Urinary bladder (tissue), 4 donors: Measurements from ENCODE around the gene RSF1. TPM values are rescaled to one million over a fixed set of nuclear protein-coding genes. Genes with fewer than 3 reads are reported as not detected.

Experiments used
- DNase-seq: peaks from one replicate; pipeline ENCODE4 v3.0.0-alpha.2; 2015; ENCODE audit errors: extremely low spot score
- H3K27ac ChIP-seq: one replicate; pipeline ENCODE4 v1.5.1; 2013; ENCODE audit warnings: low read depth, mild to moderate bottlenecking, moderate library complexity
- H3K36me3 ChIP-seq: one replicate; pipeline ENCODE4 v1.6.1; 2013; ENCODE audit warnings: mild to moderate bottlenecking, moderate library complexity; ENCODE audit not compliant: insufficient read depth
- H3K4me1 ChIP-seq: one replicate; pipeline ENCODE4 v1.6.1; 2013; ENCODE audit warnings: mild to moderate bottlenecking, moderate library complexity; ENCODE audit not compliant: insufficient read depth
- H3K4me3 ChIP-seq: one replicate; pipeline ENCODE4 v1.5.1; 2013; ENCODE audit warnings: low read depth, low read length
- WGBS: extraction: QIAGEN DNeasy Blood & Tissue Kit; methylation state at CpG from one replicate; pipeline ENCODE4 v1.1.7; 2013; 5-methylcytosine and 5-hydroxymethylcytosine counted together
- polyA plus RNA-seq: library from polyadenylated mRNA; stranded (reverse); fragments of 200-250 nt; gene quantifications from one replicate; pipeline ENCODE4 v1.2.3, GENCODE V29; 2013
- total RNA-seq: library from RNA; depleted of rRNA; stranded (reverse); fragments of >200 nt; gene quantifications from one replicate; pipeline ENCODE4 v1.2.3, GENCODE V29; 2014
- donor health status: healthy with polysubstance abuse.
- donor health status: healthy.

Gene RSF1
- total and polyA plus RNA-seq, 2 donors: 20.5 to 81.1 TPM

- no peak for DNase-seq
- Histone ChIP-seq H3K4me1 (no peaks in the 10 kb centered on the region), H3K4me3 (no peak overlapping the region), H3K36me3 (no peaks in the 10 kb centered on the region), H3K27ac (no peak overlapping the region)
- WGBS: 95% methylated on average over 6 of the region's 6 CpGs
Observed at GRCh38 chr11:77750394-77751156, 69.9 kb downstream of the RSF1 start.

- Histone ChIP-seq H3K4me3 (no peak overlapping the region), H3K27ac (no peak overlapping the region), H3K4me1 (no peaks in the 10 kb centered on the region), H3K36me3 (no peaks in the 10 kb centered on the region)
- DNase-seq: no peak
- 80% methylated on average over 5 of the region's 5 CpGs for WGBS
Observed at GRCh38 chr11:77749232-77749631, 71.3 kb downstream of the RSF1 start.

GRCh38 chr11:77748266-77748665 is 72.3 kb downstream of the RSF1 start:
- H3K27ac ChIP-seq: no peak overlapping the region
- no peaks in the 10 kb centered on the region for H3K4me1 ChIP-seq
- no peaks in the 10 kb centered on the region for H3K36me3 ChIP-seq
- DNase-seq: no peak
- H3K4me3 ChIP-seq: no peak overlapping the region
- WGBS: 79% methylated on average over 5 of the region's 5 CpGs

GRCh38 chr11:77747381-77747969 is 73.0 kb downstream of the RSF1 start:
- Histone ChIP-seq H3K36me3 (no peaks in the 10 kb centered on the region), H3K4me1 (no peaks in the 10 kb centered on the region), H3K27ac (no peak overlapping the region), H3K4me3 (no peak overlapping the region)
- DNase-seq: no peak
- 77% methylated on average over 3 of the region's 3 CpGs for WGBS

GRCh38 chr11:77736473-77736872 is 84.0 kb downstream of the RSF1 start:
- peaks cover 4% of the 10 kb centered on the region for H3K36me3 ChIP-seq
- H3K4me3 ChIP-seq: no peak overlapping the region
- no peaks in the 10 kb centered on the region for H3K4me1 ChIP-seq
- 94% methylated on average over 2 of the region's 2 CpGs for WGBS
- no peak for DNase-seq
- H3K27ac ChIP-seq: no peak overlapping the region

- WGBS: 98% methylated on average over 26 of the region's 26 CpGs
- Histone ChIP-seq H3K4me3 (no peak overlapping the region), H3K4me1 (no peaks in the 10 kb centered on the region), H3K27ac (no peak overlapping the region), H3K36me3 (no peaks in the 10 kb centered on the region)
- DNase-seq: no peak
Observed at GRCh38 chr11:77734890-77735289, 85.6 kb downstream of the RSF1 start.

GRCh38 chr11:77732143-77732542 is 88.4 kb downstream of the RSF1 start:
- Histone ChIP-seq H3K36me3 (no peaks in the 10 kb centered on the region), H3K4me1 (no peaks in the 10 kb centered on the region), H3K27ac (no peak overlapping the region), H3K4me3 (no peak overlapping the region)
- WGBS: 96% methylated on average over 2 of the region's 2 CpGs
- no peak for DNase-seq

- WGBS: 99% methylated on average over 3 of the region's 3 CpGs
- Histone ChIP-seq H3K36me3 (no peaks in the 10 kb centered on the region), H3K4me3 (no peak overlapping the region), H3K27ac (no peak overlapping the region), H3K4me1 (no peaks in the 10 kb centered on the region)
- no peak for DNase-seq
Observed at GRCh38 chr11:77730789-77731188, 89.7 kb downstream of the RSF1 start.

GRCh38 chr11:77729063-77729462 is 91.5 kb downstream of the RSF1 start:
- Histone ChIP-seq H3K36me3 (no peaks in the 10 kb centered on the region), H3K4me1 (no peaks in the 10 kb centered on the region), H3K4me3 (no peak overlapping the region), H3K27ac (no peak overlapping the region)
- no peak for DNase-seq
- 83% methylated on average over 2 of the region's 2 CpGs for WGBS

- no peak overlapping the region for H3K4me3 ChIP-seq
- no peak for DNase-seq
- no peaks in the 10 kb centered on the region for H3K36me3 ChIP-seq
- no peaks in the 10 kb centered on the region for H3K4me1 ChIP-seq
- WGBS: 95% methylated on average over 5 of the region's 5 CpGs
- no peak overlapping the region for H3K27ac ChIP-seq
Observed at GRCh38 chr11:77728203-77728786, 92.2 kb downstream of the RSF1 start.

- no peak for DNase-seq
- H3K4me3 ChIP-seq: no peak overlapping the region
- 80% methylated on average over 2 of the region's 2 CpGs for WGBS
- no peak overlapping the region for H3K27ac ChIP-seq
- H3K36me3 ChIP-seq: no peaks in the 10 kb centered on the region
- H3K4me1 ChIP-seq: no peaks in the 10 kb centered on the region
Observed at GRCh38 chr11:77726524-77726923, 94.0 kb downstream of the RSF1 start.

GRCh38 chr11:77725433-77725832 is 95.1 kb downstream of the RSF1 start:
- H3K4me3 ChIP-seq: no peak overlapping the region
- H3K4me1 ChIP-seq: no peaks in the 10 kb centered on the region
- DNase-seq: no peak
- no peaks in the 10 kb centered on the region for H3K36me3 ChIP-seq
- H3K27ac ChIP-seq: no peak overlapping the region
- 83% methylated on average over 3 of the region's 3 CpGs for WGBS

- Histone ChIP-seq H3K4me3 (no peak overlapping the region), H3K4me1 (no peaks in the 10 kb centered on the region), H3K36me3 (no peaks in the 10 kb centered on the region), H3K27ac (no peak overlapping the region)
- no peak for DNase-seq
- WGBS: 88% methylated on average over 4 of the region's 4 CpGs
Observed at GRCh38 chr11:77724636-77725035, 95.9 kb downstream of the RSF1 start.

- no peak for DNase-seq
- Histone ChIP-seq H3K36me3 (peaks cover 1% of the 10 kb centered on the region), H3K27ac (no peak overlapping the region), H3K4me3 (no peak overlapping the region), H3K4me1 (no peaks in the 10 kb centered on the region)
- 78% methylated on average over 2 of the region's 2 CpGs for WGBS
Observed at GRCh38 chr11:77723024-77723423, 97.5 kb downstream of the RSF1 start.
